Fibroblast of peridontal ligament (primary cell): ENCODE results near the gene CACNA1B.

Experiments
- DNase-seq: peaks from one replicate; pipeline ENCODE4 v3.0.0-alpha.2; 2010; ENCODE audit errors: extremely low read depth

Gene CACNA1B

GRCh38 chr9:137965177-137965795 lies 87.7 kb downstream of the CACNA1B start:
- DNase-seq, result no peak

GRCh38 chr9:137967280-137967953 lies 89.8 kb downstream of the CACNA1B start:
- no peak for DNase-seq

- DNase-seq, result no peak
Observed at GRCh38 chr9:137968235-137968634, 90.7 kb downstream of the CACNA1B start.

- DNase-seq, result no peak
Observed at GRCh38 chr9:137969008-137969407, 91.4 kb downstream of the CACNA1B start.

DNA sequence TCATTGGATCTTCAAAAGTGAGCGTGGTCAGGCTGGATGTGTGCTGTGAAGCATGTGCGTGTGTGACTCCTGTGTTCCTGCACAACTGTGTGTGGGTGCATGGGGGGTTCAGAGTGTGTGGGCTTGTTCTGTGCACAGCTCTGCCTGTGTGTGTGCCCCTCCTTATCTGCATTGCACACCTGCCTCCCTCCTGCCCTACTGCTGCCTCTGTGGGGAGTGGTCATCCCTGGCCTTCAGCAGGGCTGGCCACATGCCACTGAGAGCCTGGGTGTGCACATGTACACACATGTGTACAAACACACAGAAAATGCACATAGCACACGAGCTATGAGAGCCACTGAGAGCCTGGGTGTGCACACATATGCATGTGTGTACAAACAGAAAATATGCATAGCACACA lies 92.1 kb downstream of the CACNA1B start:
- no peak for DNase-seq

- DNase-seq, result no peak
Observed at GRCh38 chr9:137970098-137970497, 92.5 kb downstream of the CACNA1B start.

DNA sequence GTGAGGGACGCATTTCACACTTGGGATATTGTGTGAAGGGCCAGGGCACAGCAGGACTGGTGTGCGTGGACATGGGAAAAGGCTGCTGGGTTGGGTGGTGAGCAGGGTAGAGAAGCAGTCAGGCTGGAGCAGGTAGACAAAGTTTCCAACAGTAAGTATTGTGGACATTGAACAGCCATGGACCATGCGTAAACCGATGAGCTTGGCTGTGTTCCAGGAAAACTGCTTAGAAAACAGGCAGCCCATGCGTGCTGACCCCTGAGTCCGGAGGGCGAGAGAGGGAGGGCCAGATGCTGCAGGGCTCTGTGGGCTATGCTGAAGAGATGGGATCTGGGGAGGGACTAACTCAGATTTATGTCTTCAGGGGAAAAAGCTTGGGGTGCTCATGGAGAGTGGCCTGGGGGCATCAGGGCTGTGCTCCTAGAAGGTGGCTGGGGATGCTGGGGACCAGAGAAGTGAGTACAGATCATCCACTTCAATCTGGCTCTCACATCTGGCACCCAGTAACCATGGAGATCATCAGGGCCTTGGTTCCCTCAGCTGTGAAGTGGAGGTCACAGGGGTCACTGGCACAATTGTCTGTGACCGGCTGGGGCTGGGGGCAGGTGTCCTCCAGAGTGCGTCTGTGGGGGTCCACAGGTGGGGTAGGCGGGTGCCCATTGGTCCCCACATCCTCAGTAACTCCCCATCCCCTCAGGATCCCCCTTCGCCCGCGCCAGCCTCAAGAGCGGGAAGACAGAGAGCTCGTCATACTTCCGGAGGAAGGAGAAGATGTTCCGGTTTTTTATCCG lies 93.3 kb downstream of the CACNA1B start:
- no peak for DNase-seq

- no peak for DNase-seq
Observed at GRCh38 chr9:137971477-137972138, 94.0 kb downstream of the CACNA1B start.

- DNase-seq, result no peak
Observed at GRCh38 chr9:137972355-137972987, 94.9 kb downstream of the CACNA1B start.

DNA sequence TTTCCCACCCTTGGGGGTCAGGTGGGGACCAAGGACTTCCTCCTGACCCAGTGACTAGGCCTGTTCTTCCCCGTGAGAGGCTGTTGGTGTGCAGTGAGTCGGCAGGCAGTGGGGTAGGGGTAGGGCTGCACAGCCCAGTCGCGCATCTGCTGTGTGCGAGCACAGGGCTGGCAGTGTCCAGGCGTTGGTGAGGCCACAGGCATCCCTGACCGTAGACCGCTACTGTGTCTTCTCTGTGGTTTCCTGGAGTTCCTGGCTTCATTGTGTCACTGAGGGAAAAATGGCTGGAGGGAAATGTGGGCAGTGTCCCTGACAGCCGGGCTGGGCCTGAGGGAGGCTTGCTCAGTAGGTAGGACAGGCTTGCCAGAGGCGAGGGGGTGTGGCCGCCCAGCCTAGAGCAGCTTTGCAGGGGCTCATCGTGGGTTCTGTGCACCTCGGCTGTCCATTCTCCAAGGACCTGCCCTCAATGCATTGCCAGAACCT lies 95.4 kb downstream of the CACNA1B start:
- no peak for DNase-seq

- DNase-seq, result no peak
Observed at GRCh38 chr9:137973829-137974416, 96.3 kb downstream of the CACNA1B start.

- DNase-seq, result no peak
Observed at GRCh38 chr9:137974746-137975526, 97.4 kb downstream of the CACNA1B start.

- no peak for DNase-seq
Observed at GRCh38 chr9:137975527-137975913, 97.9 kb downstream of the CACNA1B start.

DNA sequence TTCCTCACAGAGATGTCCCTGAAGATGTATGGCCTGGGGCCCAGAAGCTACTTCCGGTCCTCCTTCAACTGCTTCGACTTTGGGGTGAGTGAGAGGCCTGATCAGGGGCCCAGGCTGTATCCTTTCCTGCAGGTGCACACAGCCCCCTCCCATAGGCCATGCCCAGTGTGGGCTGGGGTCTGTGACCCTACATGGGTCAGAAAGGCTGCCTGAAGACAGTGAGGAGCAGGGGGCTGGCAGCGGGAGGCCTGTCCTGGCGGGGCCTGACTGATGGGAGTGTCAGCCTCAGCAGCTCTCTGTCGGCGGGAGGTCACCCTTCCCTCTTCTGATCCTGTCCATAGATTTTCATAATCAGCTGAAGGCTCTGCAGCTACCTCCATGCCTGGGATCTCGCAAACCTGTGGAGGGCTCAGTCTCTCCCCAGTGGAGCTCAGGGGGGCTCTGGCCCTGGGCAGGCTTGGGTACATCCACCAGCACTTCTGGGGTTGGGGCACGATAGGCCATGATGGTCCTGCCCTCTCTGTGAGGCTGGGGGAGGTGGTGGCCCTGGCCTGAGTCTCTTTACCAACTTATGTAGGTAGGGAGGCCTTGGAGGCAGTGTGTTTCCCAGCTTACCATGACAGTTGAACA lies 98.5 kb downstream of the CACNA1B start:
- DNase-seq, result no peak

DNA sequence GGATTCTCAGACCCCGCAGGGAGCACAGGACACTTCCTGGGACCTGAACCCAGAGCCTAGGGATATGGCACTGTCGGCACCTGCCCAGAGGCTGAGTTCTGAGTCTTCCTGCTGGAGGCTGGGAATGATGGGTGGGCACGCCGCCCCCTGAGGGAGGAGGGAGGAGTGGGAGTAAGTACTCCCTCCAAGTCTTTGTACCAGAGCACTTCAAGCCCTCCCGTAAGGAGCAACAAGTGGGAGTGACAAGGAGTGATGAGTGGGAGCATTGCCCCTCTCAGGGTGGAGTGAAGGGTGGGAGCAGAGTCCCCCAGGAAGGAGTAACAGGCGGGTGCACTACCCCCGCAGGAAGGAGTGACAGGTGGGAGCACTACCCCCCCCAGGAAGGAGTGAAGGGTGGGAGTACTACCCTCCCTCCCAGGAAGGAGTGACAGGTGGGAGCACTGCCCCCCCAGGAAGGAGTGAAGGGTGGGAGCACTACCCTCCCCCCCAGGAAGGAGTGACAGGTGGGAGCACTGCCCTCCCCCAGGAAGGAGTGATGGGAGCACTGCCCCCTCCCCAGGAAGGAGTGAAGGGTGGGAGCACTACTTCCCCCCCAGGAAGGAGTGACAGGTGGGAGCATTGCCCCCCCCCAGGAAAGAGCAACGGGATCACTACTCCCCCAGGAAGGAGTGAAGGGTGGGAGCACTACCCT lies 100.1 kb downstream of the CACNA1B start:
- no peak for DNase-seq

DNA sequence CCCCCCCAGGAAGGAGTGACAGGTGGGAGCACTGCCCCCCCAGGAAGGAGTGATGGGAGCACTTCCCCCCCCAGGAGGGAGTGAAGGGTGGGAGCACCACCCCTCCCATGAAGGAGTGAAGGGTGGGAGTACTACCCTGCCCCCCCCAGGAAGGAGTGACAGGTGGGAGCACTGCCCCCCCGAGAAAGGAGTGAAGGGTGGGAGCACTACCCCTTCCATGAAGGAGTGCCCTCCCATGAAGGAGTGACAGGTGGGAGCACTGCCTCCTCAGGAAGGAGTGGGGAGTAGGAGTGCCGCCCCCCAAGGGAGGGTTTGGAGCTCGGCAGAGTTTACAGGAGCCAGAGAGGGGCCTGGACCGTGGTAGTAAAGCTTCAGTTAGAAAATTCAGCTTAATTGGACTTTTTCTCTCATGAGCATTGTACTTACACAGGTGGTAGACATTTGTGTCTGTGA lies 100.7 kb downstream of the CACNA1B start:
- DNase-seq, result no peak

- DNase-seq, result no peak
Observed at GRCh38 chr9:137982200-137982599, 104.6 kb downstream of the CACNA1B start.

DNA sequence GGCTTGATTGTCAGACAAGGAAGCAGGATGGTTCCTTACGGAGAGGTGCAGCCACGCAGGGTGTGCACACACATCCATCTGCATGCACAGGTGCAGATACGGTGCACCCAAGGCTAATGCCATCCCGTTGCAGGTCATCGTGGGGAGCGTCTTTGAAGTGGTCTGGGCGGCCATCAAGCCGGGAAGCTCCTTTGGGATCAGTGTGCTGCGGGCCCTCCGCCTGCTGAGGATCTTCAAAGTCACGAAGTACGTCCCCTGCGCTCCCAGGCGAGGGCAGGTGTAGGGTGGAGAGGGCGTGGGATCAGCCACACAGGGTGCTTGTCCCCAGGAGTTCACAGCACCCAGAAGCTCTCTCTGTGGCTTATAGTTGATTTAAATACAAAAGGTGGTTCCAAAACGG lies 106.4 kb downstream of the CACNA1B start:
- no peak for DNase-seq

- DNase-seq, result no peak
Observed at GRCh38 chr9:137984520-137985257, 107.1 kb downstream of the CACNA1B start.
